ENCODE measurements around the gene GALNT3. TPM values are rescaled to one million over a fixed set of nuclear protein-coding genes. Genes with fewer than 3 reads are reported as not detected.
A peak's percentile ranks its signal among the peaks of the same experiment; 100 is the strongest.

Gene GALNT3
- total and polyA plus RNA-seq, 2 of the 8 experiments (the other 6 are each of a cell fraction or from before 2014, with no cell fraction given), result 3.4 to 23.6 TPM

DNA sequence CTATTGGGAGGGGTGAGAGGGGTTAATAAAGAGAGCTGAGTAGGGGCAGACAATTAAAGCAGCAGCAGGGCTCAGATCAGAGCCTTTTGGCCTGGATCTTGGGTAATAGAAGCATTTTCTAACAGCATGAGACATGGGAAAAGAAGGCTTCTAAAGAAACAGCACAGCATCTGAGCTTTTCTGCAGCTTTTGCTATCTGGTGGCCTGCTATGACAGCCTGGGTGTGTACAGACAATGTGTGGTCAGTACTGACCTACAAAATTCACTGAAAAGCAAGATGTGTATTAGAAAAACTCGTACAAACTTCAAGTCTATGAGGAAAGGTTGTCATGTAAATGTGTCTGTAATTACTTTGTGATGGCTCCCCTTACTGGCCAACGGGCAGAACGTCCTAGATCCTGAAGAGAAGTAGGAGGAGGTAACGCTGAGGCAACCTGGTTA is 95.6 kb downstream of the GALNT3 start:
- 12% methylated on average over 4 of the region's 4 CpGs; no CpG with 5 or more reads in 1 of the 2 experiments for WGBS, 2 experiments (ENCODE audit: extremely low coverage in 1 of 2, insufficient coverage in 1 of 2, insufficient read length in 1 of 2, insufficient replicate concordance in 2 of 2, low coverage in 1 of 2, low lambda C conversion rate in 2 of 2, missing lambda C conversion rate in 1 of 2)
- H3K56ac ChIP-seq (replicated peaks; ENCODE audit: insufficient read length, low read depth, low read length), result no peak overlapping the region
- POLR2A ChIA-PET (ENCODE audit: partially characterized antibody), result interaction anchor here (1.6 kb wide), 1 partner anchor 95 kb away, joined by 4 read pairs; the partner anchor contains the start of gene GALNT3
- no peaks in the 10 kb centered on the region for H4K20me1 ChIP-seq (replicated peaks in 1 of 2; ENCODE audit: control insufficient read depth in 1 of 2, insufficient read depth in 2 of 2, low read length in 2 of 2)
- H2BK120ac ChIP-seq (replicated peaks; ENCODE audit: low read depth, low read length), result no peak overlapping the region
- H3K9ac ChIP-seq (replicated peaks in 1 of 4; ENCODE audit: extremely low read depth in 1 of 4, low read depth in 3 of 4, low read length in 3 of 4), result no peak overlapping the region
- H2BK12ac ChIP-seq (ENCODE audit: low read depth, low read length), result no peak overlapping the region
- DNase-seq (ENCODE audit: low read depth in 1 of 2, low spot score in 2 of 2) (peak in 1 of 2 experiments; percentile 69), FAIRE-seq (peak; percentile 97)
- peak overlapping the region; percentile 2; the same call in 1 of the 2 replicates for H2BK5ac ChIP-seq (ENCODE audit: low read depth, low read length)
- no peak overlapping the region for H2BK15ac ChIP-seq (ENCODE audit: low read length)
- H3K23me2 ChIP-seq (ENCODE audit: low read depth, low read length), result no peaks in the 10 kb centered on the region
- H3K27ac ChIP-seq (ENCODE audit: low read depth, low read length), result no peak overlapping the region
- peak overlapping the region; percentile 44; the same call in 1 of the 2 replicates for H2AFZ ChIP-seq (ENCODE audit: low read length)
- no peak overlapping the region for H3K4ac ChIP-seq (replicated peaks; ENCODE audit: insufficient read length, low read depth, low read length)
- peak overlapping the region; percentile 79 for H4K91ac ChIP-seq (replicated peaks; ENCODE audit: insufficient read length, low read length)
- H3K36me3 ChIP-seq (ENCODE audit: control insufficient read depth in 2 of 4, insufficient read depth in 4 of 4, low read length in 3 of 4), result no peaks in the 10 kb centered on the region
- peak overlapping the region; percentile 6; the same call in 1 of the 2 replicates for H2BK20ac ChIP-seq (ENCODE audit: low read length)
- H3K79me1 ChIP-seq (ENCODE audit: low read depth, low read length), result no peaks in the 10 kb centered on the region
- H3K79me2 ChIP-seq (ENCODE audit: control insufficient read depth in 1 of 2, insufficient read depth in 2 of 2, low read length in 2 of 2), result no peaks in the 10 kb centered on the region
- H4K5ac ChIP-seq (ENCODE audit: insufficient read length, low read depth, low read length), result no peak overlapping the region
- no peaks in the 10 kb centered on the region for H3K9me3 ChIP-seq (ENCODE audit: insufficient read depth in 2 of 2, low read depth in 1 of 2, low read length in 1 of 2)
- CTCF ChIA-PET (ENCODE audit: partially characterized antibody), result interaction anchor here (0.7 to 1.3 kb wide), 18 partner anchors 18 to 343 kb away, joined by 3 to 10 read pairs (median 4); no protein-coding TSS in a partner anchor
- no peak overlapping the region for H3K23ac ChIP-seq (ENCODE audit: insufficient read length)
- H3K4me3 ChIP-seq (ENCODE audit: extremely low read depth in 1 of 4, insufficient read depth in 2 of 4, low read depth in 3 of 4, low read length in 4 of 4), result no peak overlapping the region; a peak in 1 of 8 replicates
- no peak overlapping the region for H3K18ac ChIP-seq (ENCODE audit: extremely low read depth, low read length)
- peaks cover 0 to 14% (median 5%) of the 10 kb centered on the region in 4 experiments; a peak in 5 of 7 replicates for H3K4me1 ChIP-seq (replicated peaks in 1 of 4; ENCODE audit: control insufficient read depth in 3 of 4, insufficient read depth in 4 of 4, low read length in 3 of 4)
- peak overlapping the region in 1 of 2 experiments; percentile 21; a peak in 3 of 4 replicates for H3K4me2 ChIP-seq (ENCODE audit: insufficient read depth in 1 of 2, low read depth in 2 of 2, low read length in 2 of 2)
- H3K14ac ChIP-seq (ENCODE audit: insufficient read length), result no peak overlapping the region
- H2AK5ac ChIP-seq (ENCODE audit: low read depth, low read length), result no peak overlapping the region
- H3K27me3 ChIP-seq (replicated peaks in 1 of 4; ENCODE audit: control insufficient read depth in 3 of 4, extremely low read depth in 1 of 4, insufficient read depth in 3 of 4, low read length in 3 of 4), result no peaks in the 10 kb centered on the region
- no peak overlapping the region for H4K8ac ChIP-seq (ENCODE audit: extremely low read depth, insufficient read depth, low read length)
- no peak for TF ChIP-seq POLR2AphosphoS5 (IDR thresholded peaks at IDR 0.05; ENCODE audit: low read depth, low read length)
- no peak for TF ChIP-seq CEBPB (IDR thresholded peaks at IDR 0.05; ENCODE audit: low read depth, low read length)
- TF ChIP-seq TCF12 (IDR thresholded peaks at IDR 0.05; ENCODE audit: low read depth, low read length), result no peak
- no peak for TF ChIP-seq CTBP2 (IDR thresholded peaks at IDR 0.05; ENCODE audit: borderline replicate concordance, insufficient read depth, insufficient read length, low read length)
- TF ChIP-seq TEAD4 (IDR thresholded peaks at IDR 0.05; ENCODE audit: low read depth, low read length), result no peak
- no peak for TF ChIP-seq FOSL1 (IDR thresholded peaks at IDR 0.05; ENCODE audit: insufficient read depth, low read depth, low read length)
- TF ChIP-seq ZNF274 (IDR thresholded peaks at IDR 0.05; ENCODE audit: borderline replicate concordance, extremely low read depth, low read length), result no peak
- TF ChIP-seq SP4 (IDR thresholded peaks at IDR 0.05; ENCODE audit: low read length), result no peak
